ENCODE results near the gene SLC38A8.
A peak's percentile ranks its signal among the peaks of the same experiment; 100 is the strongest.

SLC38A8 gene

GRCh38 chr16:84042308-84042878 lies at the start of gene SLC38A8:
SLC38A8 (minus strand) TSS chr16:84042795; CDS start chr16:84042157, 638 bp downstream.
- no peak for DNase-seq

GRCh38 chr16:84091460-84091859 lies 48.9 kb upstream of the SLC38A8 start:
- no peak for DNase-seq

GRCh38 chr16:84090211-84090610 lies 47.6 kb upstream of the SLC38A8 start:
- DNase-seq = no peak

GRCh38 chr16:84088695-84089395 lies 46.2 kb upstream of the SLC38A8 start:
- DNase-seq = no peak

- no peak for DNase-seq
These were observed 45.0 kb upstream of the SLC38A8 start for GRCh38 chr16:84087466-84088151.

- DNase-seq = no peak
These were observed 44.4 kb upstream of the SLC38A8 start for GRCh38 chr16:84087001-84087400.

GRCh38 chr16:84086341-84086740 lies 43.7 kb upstream of the SLC38A8 start:
- DNase-seq = no peak

- DNase-seq = no peak
These were observed 43.2 kb upstream of the SLC38A8 start for GRCh38 chr16:84085773-84086172.

GRCh38 chr16:84085271-84085667 lies 42.7 kb upstream of the SLC38A8 start:
- no peak for DNase-seq

GRCh38 chr16:84084570-84085270 lies 42.1 kb upstream of the SLC38A8 start:
- DNase-seq = peak; percentile 32

GRCh38 chr16:84082835-84083569 lies 40.4 kb upstream of the SLC38A8 start:
- DNase-seq = no peak

GRCh38 chr16:84082110-84082509 lies 39.5 kb upstream of the SLC38A8 start:
- no peak for DNase-seq

GRCh38 chr16:84081446-84081989 lies 38.9 kb upstream of the SLC38A8 start:
- no peak for DNase-seq

GRCh38 chr16:84080813-84081212 lies 38.2 kb upstream of the SLC38A8 start:
- no peak for DNase-seq

GRCh38 chr16:84080378-84080777 lies 37.8 kb upstream of the SLC38A8 start:
- DNase-seq = no peak

- no peak for DNase-seq
These were observed 37.1 kb upstream of the SLC38A8 start for GRCh38 chr16:84079664-84080063.

- DNase-seq = no peak
These were observed 32.8 kb upstream of the SLC38A8 start for GRCh38 chr16:84075376-84075775.

- no peak for DNase-seq
These were observed 32.1 kb upstream of the SLC38A8 start for GRCh38 chr16:84074721-84075120.

- no peak for DNase-seq
These were observed 29.4 kb upstream of the SLC38A8 start for GRCh38 chr16:84072014-84072413.

- no peak for DNase-seq
These were observed 28.5 kb upstream of the SLC38A8 start for GRCh38 chr16:84071121-84071520.

GRCh38 chr16:84069540-84069939 lies 26.9 kb upstream of the SLC38A8 start:
- DNase-seq = no peak

GRCh38 chr16:84068783-84069462 lies 26.3 kb upstream of the SLC38A8 start:
- no peak for DNase-seq
